ENCODE data around the gene NBEAL1. TPM values are rescaled to one million over a fixed set of nuclear protein-coding genes. Genes with fewer than 3 reads are reported as not detected.

NBEAL1 gene
- total and polyA plus RNA-seq, 2 experiments from 2014 or later = 13.7 to 16.0 TPM

DNA sequence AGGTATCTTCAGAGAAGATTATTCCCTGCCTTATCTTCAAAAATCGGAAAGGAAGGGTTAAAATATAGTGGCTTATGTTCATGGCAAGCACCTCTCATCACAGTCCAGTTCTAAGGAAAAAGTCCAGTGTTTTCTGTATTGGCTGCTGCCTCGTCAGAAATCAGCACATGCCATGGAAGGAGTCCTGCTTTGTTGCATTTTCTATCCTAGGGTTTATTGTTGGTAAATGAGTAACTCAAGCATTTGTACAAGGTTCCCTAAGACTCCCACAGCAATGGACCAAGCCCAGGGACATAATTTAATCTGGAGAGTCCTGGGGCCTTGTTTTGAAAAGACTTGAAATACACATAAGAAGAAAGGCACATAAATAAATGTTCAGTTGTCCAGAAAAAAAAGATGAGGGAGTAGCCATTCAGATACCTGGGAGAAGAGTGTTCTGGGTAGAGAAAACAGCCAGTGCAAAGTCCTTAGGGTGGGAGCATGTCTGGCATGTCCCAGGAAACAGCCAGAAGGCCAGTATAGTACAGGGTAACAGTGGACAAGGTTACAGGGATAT lies 26.4 kb downstream of the NBEAL1 start:
- H3K27ac ChIP-seq = no peak overlapping the region
- no peak for TF ChIP-seq CTCF (IDR thresholded peaks at IDR 0.05; ENCODE audit: low read depth, low read length)
- DNase-seq (ENCODE audit: low read depth in 1 of 2, low spot score in 1 of 2) = no peak
- H3K9me3 ChIP-seq (ENCODE audit: low read depth) = no peaks in the 10 kb centered on the region
- H3K36me3 ChIP-seq = no peaks in the 10 kb centered on the region
- H3K27me3 ChIP-seq = no peaks in the 10 kb centered on the region
- H3K4me3 ChIP-seq = no peak overlapping the region
- H3K4me1 ChIP-seq (ENCODE audit: low read depth) = no peaks in the 10 kb centered on the region

- Histone ChIP-seq H3K27ac (no peak overlapping the region), H3K27me3 (no peaks in the 10 kb centered on the region), H3K36me3 (no peaks in the 10 kb centered on the region), H3K9me3 (ENCODE audit: low read depth) (no peaks in the 10 kb centered on the region), H3K4me3 (no peak overlapping the region), H3K4me1 (ENCODE audit: low read depth) (no peaks in the 10 kb centered on the region)
- no peak for DNase-seq (ENCODE audit: low read depth in 1 of 2, low spot score in 1 of 2)
- TF ChIP-seq CTCF (IDR thresholded peaks at IDR 0.05; ENCODE audit: low read depth, low read length) = no peak
These were observed 27.5 kb downstream of the NBEAL1 start for GRCh38 chr2:203042178-203042577.

GRCh38 chr2:203043226-203043625 lies 28.6 kb downstream of the NBEAL1 start:
- no peaks in the 10 kb centered on the region for H3K36me3 ChIP-seq
- H3K27me3 ChIP-seq = no peaks in the 10 kb centered on the region
- no peak overlapping the region for H3K27ac ChIP-seq
- TF ChIP-seq CTCF (IDR thresholded peaks at IDR 0.05; ENCODE audit: low read depth, low read length) = no peak
- no peak overlapping the region for H3K4me3 ChIP-seq
- DNase-seq (ENCODE audit: low read depth in 1 of 2, low spot score in 1 of 2) = no peak
- H3K4me1 ChIP-seq (ENCODE audit: low read depth) = no peaks in the 10 kb centered on the region
- H3K9me3 ChIP-seq (ENCODE audit: low read depth) = no peaks in the 10 kb centered on the region

- no peak for DNase-seq (ENCODE audit: low read depth in 1 of 2, low spot score in 1 of 2)
- Histone ChIP-seq H3K36me3 (peaks cover 10% of the 10 kb centered on the region), H3K9me3 (ENCODE audit: low read depth) (no peaks in the 10 kb centered on the region), H3K4me3 (no peak overlapping the region), H3K4me1 (ENCODE audit: low read depth) (no peaks in the 10 kb centered on the region), H3K27me3 (no peaks in the 10 kb centered on the region), H3K27ac (no peak overlapping the region)
- no peak for TF ChIP-seq CTCF (IDR thresholded peaks at IDR 0.05; ENCODE audit: low read depth, low read length)
These were observed 31.2 kb downstream of the NBEAL1 start for GRCh38 chr2:203045867-203046266.

DNA sequence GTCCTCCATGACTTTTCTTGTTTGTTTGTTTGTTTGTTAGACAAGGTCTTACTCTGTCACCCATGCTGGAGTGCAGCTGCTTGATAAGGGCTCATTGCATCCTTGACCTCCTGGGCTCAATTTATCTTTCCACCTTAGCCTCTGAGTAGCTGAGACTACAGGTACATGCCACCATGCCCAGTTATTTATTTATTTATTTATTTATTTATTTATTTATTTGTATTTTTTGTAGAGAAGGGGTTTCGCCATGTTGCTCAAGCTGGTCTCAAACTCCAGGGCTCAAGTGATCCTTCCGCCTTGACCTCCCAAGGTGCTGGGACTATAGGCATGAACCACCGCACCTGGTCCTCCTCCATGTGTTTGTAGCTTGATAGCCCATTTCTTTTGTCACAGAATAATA lies 37.9 kb downstream of the NBEAL1 start:
- Histone ChIP-seq H3K9me3 (ENCODE audit: low read depth) (no peaks in the 10 kb centered on the region), H3K27ac (no peak overlapping the region), H3K27me3 (no peaks in the 10 kb centered on the region), H3K4me1 (ENCODE audit: low read depth) (no peaks in the 10 kb centered on the region), H3K36me3 (peaks cover 10% of the 10 kb centered on the region), H3K4me3 (no peak overlapping the region)
- no peak for DNase-seq (ENCODE audit: low read depth in 1 of 2, low spot score in 1 of 2)
- no peak for TF ChIP-seq CTCF (IDR thresholded peaks at IDR 0.05; ENCODE audit: low read depth, low read length)
